NCI-H1105 (cell line): ENCODE data around the gene WASF3.

Source experiments
- DNase-seq: peaks from one replicate; lab custom pipeline; 2025; lab: John Stamatoyannopoulos, UW

The WASF3 gene

GRCh38 chr13:26548205-26548765 is 9.2 kb upstream of the WASF3 start:
- DNase-seq = no peak

GRCh38 chr13:26549713-26550112 is 7.8 kb upstream of the WASF3 start:
- DNase-seq = no peak

- DNase-seq = no peak
These were observed 6.1 kb upstream of the WASF3 start for GRCh38 chr13:26551255-26551860.

DNA sequence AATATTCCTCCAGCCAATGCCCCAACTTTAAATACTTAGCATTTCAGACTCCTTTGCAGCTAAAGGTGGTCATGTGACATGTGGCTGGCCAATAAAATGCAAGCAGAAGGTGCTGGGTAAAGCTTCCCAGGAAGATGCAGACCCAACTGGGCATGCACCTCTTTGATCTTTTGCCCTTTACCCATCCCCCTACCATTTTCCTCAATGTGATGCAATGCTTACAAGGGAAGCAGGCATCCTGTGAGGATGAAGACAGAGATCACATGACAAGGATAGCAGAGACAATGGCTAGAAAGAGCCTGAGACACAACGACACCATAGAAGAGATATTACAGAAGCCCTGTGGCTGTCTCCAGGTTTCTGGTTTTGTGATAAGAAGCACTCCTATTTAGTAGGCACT is 2.1 kb upstream of the WASF3 start:
- no peak for DNase-seq

- DNase-seq = no peak
These were observed 461 bp upstream of the WASF3 start for GRCh38 chr13:26557051-26557392.

- no peak for DNase-seq
These were observed 757 bp downstream of the WASF3 start for GRCh38 chr13:26558074-26558805.

DNA sequence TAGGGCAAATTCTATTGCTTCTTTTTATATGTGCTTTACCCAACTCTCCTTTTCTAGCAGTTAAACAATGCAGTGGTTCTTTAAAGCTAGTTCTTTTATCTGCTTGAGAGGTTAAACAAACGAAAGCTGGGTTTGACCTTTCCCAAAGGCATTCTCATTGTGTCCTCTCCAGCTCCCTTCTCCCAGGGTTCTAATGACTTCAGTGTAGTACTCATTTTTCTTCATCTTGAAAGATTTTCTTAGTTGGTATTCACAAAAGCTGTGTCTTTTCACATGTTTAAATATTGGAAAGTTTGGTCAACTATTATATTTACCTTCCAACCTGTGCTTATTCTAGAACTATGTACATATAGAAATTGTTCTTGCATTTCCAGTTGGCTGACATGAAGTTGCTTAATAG is 1.5 kb downstream of the WASF3 start:
- DNase-seq = no peak

DNA sequence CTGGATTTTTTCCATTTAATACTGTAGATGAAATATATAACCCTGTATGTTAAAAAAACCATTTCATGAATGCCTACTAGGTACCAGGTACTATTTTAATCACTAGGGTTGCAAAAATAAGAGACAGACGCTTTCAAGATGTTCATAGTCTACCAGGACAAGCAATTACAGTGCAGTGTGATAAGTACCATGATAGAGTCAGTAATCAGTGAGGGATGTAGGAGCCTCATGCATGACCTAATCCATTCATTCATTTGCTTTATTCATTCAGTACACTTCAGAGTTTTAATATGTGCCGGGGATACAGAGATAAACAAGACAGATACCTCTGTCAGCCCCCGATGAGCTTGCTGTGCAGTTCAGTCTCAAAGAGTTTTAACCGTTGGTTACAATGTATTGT is 3.0 kb downstream of the WASF3 start:
- DNase-seq = no peak

GRCh38 chr13:26561067-26561466 is 3.6 kb downstream of the WASF3 start:
- no peak for DNase-seq

- no peak for DNase-seq
These were observed 4.4 kb downstream of the WASF3 start for GRCh38 chr13:26561651-26562511.

- DNase-seq = no peak
These were observed 5.0 kb downstream of the WASF3 start for GRCh38 chr13:26562512-26562890.

DNA sequence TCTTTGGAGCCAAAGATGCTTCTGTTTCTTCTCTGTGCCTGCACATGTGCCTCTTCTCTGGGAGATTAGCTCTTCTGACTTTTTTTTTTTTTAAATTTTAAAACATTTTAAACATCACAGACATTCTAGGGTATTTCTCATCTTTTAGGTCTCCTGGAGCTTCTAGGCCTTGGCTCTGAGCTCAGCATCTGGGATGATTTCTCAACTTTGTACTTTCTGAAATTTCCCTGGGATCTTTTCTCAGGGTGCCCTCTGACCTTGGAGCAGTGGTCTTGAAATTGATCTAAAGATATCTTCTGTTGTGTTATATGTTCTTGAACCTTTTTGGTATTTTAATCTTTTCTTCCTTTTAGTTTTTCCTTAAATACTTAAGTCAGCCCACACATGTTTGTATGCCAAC is 6.2 kb downstream of the WASF3 start:
- DNase-seq = no peak

GRCh38 chr13:26568132-26568815 is 10.8 kb downstream of the WASF3 start:
- no peak for DNase-seq

- DNase-seq = no peak
These were observed 14.0 kb downstream of the WASF3 start for GRCh38 chr13:26571518-26571917.

GRCh38 chr13:26575244-26575643 is 17.8 kb downstream of the WASF3 start:
- no peak for DNase-seq

- DNase-seq = no peak
These were observed 22.1 kb downstream of the WASF3 start for GRCh38 chr13:26579580-26579979.

DNA sequence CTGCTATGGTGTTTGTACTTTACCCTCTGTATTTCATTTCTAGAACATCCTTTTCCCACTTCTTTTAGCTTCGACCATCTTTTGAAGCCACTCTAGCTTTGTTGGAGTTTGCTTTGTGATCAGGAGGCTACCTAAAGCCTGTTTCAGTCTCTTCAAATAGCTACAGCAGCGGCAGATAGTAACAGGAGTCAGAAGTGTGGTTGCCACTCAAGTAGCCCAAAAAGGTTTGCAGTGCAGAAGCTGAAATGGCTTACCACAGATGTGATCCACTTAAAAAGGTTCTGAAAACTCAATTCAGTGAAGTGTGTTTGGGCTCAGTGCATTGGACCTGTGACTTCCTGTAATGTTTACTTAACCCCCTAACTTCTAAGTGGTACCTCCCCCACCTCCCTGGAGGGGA is 26.2 kb downstream of the WASF3 start:
- no peak for DNase-seq

DNA sequence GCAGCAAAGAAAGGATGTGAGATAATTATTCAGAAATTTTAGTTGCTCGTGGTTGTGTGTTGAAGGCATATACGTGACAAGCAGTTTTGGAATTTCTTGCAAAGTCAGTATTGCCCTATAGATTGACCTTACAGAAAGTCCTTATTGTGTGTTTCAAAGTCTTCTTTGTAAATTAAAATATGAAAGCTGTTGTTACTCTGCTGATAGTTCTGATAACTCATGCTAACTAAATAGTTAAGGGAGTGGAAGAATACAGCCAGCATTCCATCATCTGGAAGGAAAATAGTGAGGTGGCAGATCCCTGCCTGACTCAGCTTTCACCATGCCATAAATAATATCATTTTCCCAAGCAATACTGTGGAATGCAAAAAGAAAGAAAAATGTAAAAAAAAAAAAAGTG is 27.2 kb downstream of the WASF3 start:
- no peak for DNase-seq

- DNase-seq = no peak
These were observed 27.7 kb downstream of the WASF3 start for GRCh38 chr13:26585136-26585535.

DNA sequence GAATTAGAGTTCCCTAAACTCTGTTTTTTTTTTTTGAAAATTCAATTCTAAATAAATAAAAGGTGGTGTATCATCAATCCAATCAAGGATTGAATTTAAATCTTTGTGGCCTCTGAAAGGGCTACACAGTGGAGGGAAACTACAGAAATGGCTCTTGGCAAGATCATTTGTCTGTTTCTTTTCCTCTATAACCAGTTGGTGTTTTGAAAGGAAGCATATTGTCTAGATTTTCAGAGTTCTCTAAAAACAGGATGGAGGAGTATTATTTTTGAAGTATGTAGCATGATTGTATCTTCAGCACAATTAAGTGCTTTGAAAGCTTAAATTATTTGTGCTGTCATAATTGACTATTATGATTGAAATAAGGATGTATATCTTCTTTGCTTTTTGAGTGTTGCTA is 29.8 kb downstream of the WASF3 start:
- no peak for DNase-seq

- no peak for DNase-seq
These were observed 31.7 kb downstream of the WASF3 start for GRCh38 chr13:26589226-26589625.

GRCh38 chr13:26589754-26590153 is 32.3 kb downstream of the WASF3 start:
- DNase-seq = no peak
